SJCRH30 (cell line): ENCODE results near the gene DCLK1. TPM values are rescaled to one million over a fixed set of nuclear protein-coding genes. Genes with fewer than 3 reads are reported as not detected.

Source experiments
- DNase-seq, 2 experiments: peaks; one replicate each; pipeline ENCODE4 v3.0.0-alpha.2; 2015 to 2020
- H3K27ac ChIP-seq: fragments of 250-450 bp; sonication (Bioruptor Pico); 2 replicates; pipeline ENCODE4 v1.5.1; 2020; ENCODE audit warnings: mild to moderate bottlenecking, moderate library complexity
- H3K27me3 ChIP-seq: fragments of 250-450 bp; sonication (Bioruptor Pico); 2 replicates; pipeline ENCODE4 v1.5.1; 2020; ENCODE audit warnings: mild to moderate bottlenecking, moderate library complexity
- H3K36me3 ChIP-seq: fragments of 250-450 bp; sonication (Bioruptor Pico); 2 replicates; pipeline ENCODE4 v1.5.1; 2020; ENCODE audit warnings: mild to moderate bottlenecking, moderate library complexity
- H3K4me1 ChIP-seq: fragments of 250-450 bp; sonication (Bioruptor Pico); 2 replicates; pipeline ENCODE4 v1.5.1; 2020; ENCODE audit warnings: mild to moderate bottlenecking, moderate library complexity
- H3K4me3 ChIP-seq: fragments of 250-450 bp; sonication (Bioruptor Pico); 2 replicates; pipeline ENCODE4 v1.5.1; 2020; ENCODE audit warnings: mild to moderate bottlenecking, moderate library complexity
- H3K9me3 ChIP-seq: fragments of 250-450 bp; sonication (Bioruptor Pico); replicated peaks from 2 replicates; pipeline ENCODE4 v1.5.1; 2020; ENCODE audit warnings: mild to moderate bottlenecking, moderate library complexity
- total RNA-seq: library from RNA; depleted of rRNA; stranded (reverse); fragments of >200 nt; shearing (Covaris generic); gene quantifications from 2 replicates; pipeline ENCODE4 v1.2.3, GENCODE V29; 2014

Gene DCLK1
- total RNA-seq, 1 experiment from 2014 or later = 17.9 TPM

GRCh38 chr13:35923347-35923746 is 207.8 kb downstream of the DCLK1 start:
- H3K27me3 ChIP-seq = no peaks in the 10 kb centered on the region
- peaks cover 9% of the 10 kb centered on the region for H3K4me1 ChIP-seq
- no peaks in the 10 kb centered on the region for H3K36me3 ChIP-seq
- H3K4me3 ChIP-seq = no peak overlapping the region
- DNase-seq = peak; percentile 29 to 37
- no peaks in the 10 kb centered on the region for H3K9me3 ChIP-seq
- no peak overlapping the region for H3K27ac ChIP-seq

GRCh38 chr13:35920816-35921215 is 210.4 kb downstream of the DCLK1 start:
- peak in 1 of 2 experiments; percentile 25 for DNase-seq
- H3K27me3 ChIP-seq = no peaks in the 10 kb centered on the region
- no peak overlapping the region for H3K4me3 ChIP-seq
- peaks cover 7% of the 10 kb centered on the region; the same call in 1 of the 2 replicates for H3K4me1 ChIP-seq
- no peaks in the 10 kb centered on the region for H3K9me3 ChIP-seq
- H3K36me3 ChIP-seq = no peaks in the 10 kb centered on the region
- H3K27ac ChIP-seq = no peak overlapping the region

DNA sequence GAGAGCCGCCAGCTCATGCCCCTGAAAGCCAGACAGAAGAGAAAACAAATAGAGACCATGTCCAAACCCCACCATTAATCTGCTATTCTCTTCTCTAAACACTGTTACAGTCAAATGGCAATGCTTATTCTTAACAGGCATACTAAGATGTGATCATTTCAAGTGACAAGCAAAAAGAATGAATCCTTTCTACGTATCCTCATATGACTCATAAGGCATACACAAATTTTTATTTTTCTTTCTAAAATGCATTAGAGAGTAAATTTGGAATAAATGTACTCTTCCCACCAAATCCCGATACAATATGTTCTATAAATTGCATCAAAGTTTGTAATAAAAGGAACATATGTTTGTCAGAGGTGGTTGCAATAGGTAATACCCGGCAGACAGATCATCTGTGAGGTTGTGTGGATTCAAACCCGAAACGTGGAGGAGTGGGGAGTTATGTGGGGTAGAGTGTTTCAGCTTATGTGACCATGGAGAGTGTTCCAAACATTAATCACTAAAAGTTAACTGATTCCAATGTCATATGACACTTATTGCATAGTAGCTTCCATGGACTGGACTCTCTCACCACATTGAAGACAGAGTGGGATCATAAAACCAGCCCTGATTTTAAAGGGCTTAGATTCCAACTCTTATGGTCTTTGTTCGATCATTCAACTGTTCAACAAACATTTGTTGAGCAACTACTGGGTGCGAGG is 213.1 kb downstream of the DCLK1 start:
- no peak for DNase-seq
- Histone ChIP-seq H3K36me3 (no peaks in the 10 kb centered on the region), H3K27me3 (no peaks in the 10 kb centered on the region), H3K9me3 (no peaks in the 10 kb centered on the region), H3K4me3 (no peak overlapping the region), H3K4me1 (peaks cover 7% of the 10 kb centered on the region; the same call in 1 of the 2 replicates), H3K27ac (no peak overlapping the region)

DNA sequence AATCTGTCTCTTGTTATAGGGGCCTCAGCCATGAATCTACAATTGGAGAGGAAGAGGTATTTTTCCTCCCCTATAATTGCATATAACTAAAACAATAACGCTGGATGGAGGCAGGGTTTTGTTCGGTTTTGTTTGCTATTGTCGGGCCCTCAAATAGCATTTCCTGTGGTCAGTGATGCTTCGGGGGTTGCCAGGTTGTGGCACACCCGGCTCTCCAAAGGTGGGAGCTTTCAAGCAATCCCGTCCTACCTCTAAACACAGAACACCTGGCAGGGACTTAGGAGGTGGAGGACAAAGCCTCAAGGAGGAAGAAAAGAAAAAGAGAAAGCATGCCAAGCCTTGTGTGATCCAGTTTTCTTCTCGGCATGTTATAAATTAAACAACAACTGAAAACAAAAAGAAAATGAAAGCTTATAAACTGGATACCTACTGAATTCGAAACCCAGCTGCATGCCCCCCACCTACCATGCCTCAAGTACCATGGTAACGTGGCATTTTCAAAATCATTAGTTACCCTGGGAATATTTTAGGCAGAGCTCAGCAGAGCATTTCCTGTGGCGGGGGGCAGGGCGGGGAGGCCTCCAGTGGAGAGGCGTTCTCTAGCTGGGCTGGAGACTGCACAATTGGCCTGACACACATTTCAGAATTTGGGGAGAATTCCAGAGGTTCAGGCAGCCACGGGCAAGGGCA is 213.8 kb downstream of the DCLK1 start:
- no peak for DNase-seq
- H3K36me3 ChIP-seq = no peaks in the 10 kb centered on the region
- no peaks in the 10 kb centered on the region for H3K9me3 ChIP-seq
- no peak overlapping the region for H3K4me3 ChIP-seq
- H3K27me3 ChIP-seq = no peaks in the 10 kb centered on the region
- no peak overlapping the region for H3K27ac ChIP-seq
- H3K4me1 ChIP-seq = 0 out of 2 replicates have a peak, but pooled peaks cover under 1% of the 10 kb centered on the region

- Histone ChIP-seq H3K27me3 (no peaks in the 10 kb centered on the region), H3K4me3 (no peak overlapping the region), H3K9me3 (no peaks in the 10 kb centered on the region; the same call in 1 of the 2 replicates), H3K27ac (no peak overlapping the region), H3K4me1 (no peaks in the 10 kb centered on the region), H3K36me3 (no peaks in the 10 kb centered on the region)
- DNase-seq = no peak
Observed at GRCh38 chr13:35916146-35916545, 215.0 kb downstream of the DCLK1 start.

DNA sequence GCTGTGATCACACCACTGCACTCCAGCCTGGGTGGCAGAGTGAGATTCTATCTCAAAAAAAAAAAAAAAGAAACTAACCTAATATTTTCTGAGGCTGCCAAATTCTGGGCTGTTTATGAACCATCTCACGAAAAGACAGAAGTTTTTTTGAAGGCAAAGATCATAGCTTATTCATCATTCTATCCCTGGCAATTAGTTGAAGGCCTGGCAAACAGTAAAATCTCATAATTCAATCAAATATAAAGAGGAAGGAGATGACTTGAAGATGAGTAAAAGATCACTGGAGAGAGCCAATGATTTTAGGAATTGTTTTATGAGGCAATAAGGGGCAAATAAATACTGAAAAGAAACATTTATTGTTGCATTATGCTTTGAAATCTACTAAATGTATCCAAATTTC is 216.5 kb downstream of the DCLK1 start:
- no peak overlapping the region for H3K27ac ChIP-seq
- no peaks in the 10 kb centered on the region for H3K27me3 ChIP-seq
- H3K9me3 ChIP-seq = no peaks in the 10 kb centered on the region; the same call in 1 of the 2 replicates
- H3K4me1 ChIP-seq = no peaks in the 10 kb centered on the region
- H3K36me3 ChIP-seq = no peaks in the 10 kb centered on the region
- H3K4me3 ChIP-seq = no peak overlapping the region
- no peak for DNase-seq

DNA sequence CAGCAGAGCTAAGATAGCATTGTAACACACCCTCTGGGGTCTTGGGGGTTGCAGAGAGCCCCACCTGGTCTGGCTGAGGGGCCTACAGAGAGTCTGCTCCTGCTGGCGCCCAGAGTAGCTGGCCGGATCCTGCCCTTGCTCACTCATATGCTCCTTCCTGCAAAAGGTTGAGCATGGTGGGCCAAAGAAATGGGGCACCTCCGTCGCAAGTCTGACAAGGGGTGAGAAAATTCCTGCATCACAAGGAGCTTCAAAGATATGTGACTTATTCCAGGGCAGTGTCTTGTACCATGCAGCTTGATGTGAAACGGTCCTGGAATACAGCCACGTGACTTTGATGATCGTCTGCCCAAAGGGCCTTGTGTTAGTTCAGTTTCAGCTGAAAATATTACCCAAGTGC is 218.3 kb downstream of the DCLK1 start:
- no peak for DNase-seq
- H3K9me3 ChIP-seq = no peaks in the 10 kb centered on the region; the same call in 1 of the 2 replicates
- H3K4me3 ChIP-seq = no peak overlapping the region
- H3K27me3 ChIP-seq = no peaks in the 10 kb centered on the region
- H3K4me1 ChIP-seq = no peaks in the 10 kb centered on the region
- no peaks in the 10 kb centered on the region for H3K36me3 ChIP-seq
- H3K27ac ChIP-seq = no peak overlapping the region

- no peak overlapping the region for H3K27ac ChIP-seq
- H3K36me3 ChIP-seq = no peaks in the 10 kb centered on the region
- H3K9me3 ChIP-seq = no peaks in the 10 kb centered on the region; the same call in 1 of the 2 replicates
- no peak for DNase-seq
- H3K4me3 ChIP-seq = no peak overlapping the region
- H3K4me1 ChIP-seq = no peaks in the 10 kb centered on the region
- H3K27me3 ChIP-seq = no peaks in the 10 kb centered on the region
Observed at GRCh38 chr13:35909837-35910540, 221.2 kb downstream of the DCLK1 start.

- no peak overlapping the region for H3K4me3 ChIP-seq
- no peak for DNase-seq
- no peaks in the 10 kb centered on the region for H3K36me3 ChIP-seq
- H3K4me1 ChIP-seq = no peaks in the 10 kb centered on the region
- H3K27ac ChIP-seq = no peak overlapping the region
- H3K9me3 ChIP-seq = no peaks in the 10 kb centered on the region; the same call in 1 of the 2 replicates
- no peaks in the 10 kb centered on the region for H3K27me3 ChIP-seq
Observed at GRCh38 chr13:35909091-35909490, 222.1 kb downstream of the DCLK1 start.

DNA sequence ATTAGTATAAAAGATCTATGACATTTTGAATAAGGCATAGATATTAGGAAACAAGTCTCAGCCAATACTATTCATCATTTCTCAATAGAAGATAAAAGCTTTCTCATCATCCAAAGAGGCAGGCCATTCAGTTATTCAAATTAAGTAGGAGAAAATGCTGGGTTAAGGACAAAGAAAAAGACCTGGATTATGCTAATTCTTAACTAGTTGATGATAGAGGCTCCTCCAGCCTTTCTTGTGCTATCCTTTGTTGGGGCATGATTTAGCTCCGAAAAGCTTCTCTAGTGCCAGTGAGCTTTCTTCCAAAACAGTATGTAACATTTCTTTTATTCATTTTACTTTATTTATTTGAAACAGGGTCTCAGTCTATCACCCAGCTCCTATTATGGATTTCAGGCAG is 223.0 kb downstream of the DCLK1 start:
- Histone ChIP-seq H3K27ac (no peak overlapping the region), H3K36me3 (no peaks in the 10 kb centered on the region), H3K9me3 (no peaks in the 10 kb centered on the region; the same call in 1 of the 2 replicates), H3K4me1 (no peaks in the 10 kb centered on the region), H3K4me3 (no peak overlapping the region), H3K27me3 (no peaks in the 10 kb centered on the region)
- no peak for DNase-seq

- H3K27me3 ChIP-seq = no peaks in the 10 kb centered on the region
- no peaks in the 10 kb centered on the region for H3K36me3 ChIP-seq
- H3K4me1 ChIP-seq = no peaks in the 10 kb centered on the region
- no peak overlapping the region for H3K27ac ChIP-seq
- H3K4me3 ChIP-seq = no peak overlapping the region
- H3K9me3 ChIP-seq = no peaks in the 10 kb centered on the region; the same call in 1 of the 2 replicates
- DNase-seq = no peak
Observed at GRCh38 chr13:35906636-35907035, 224.5 kb downstream of the DCLK1 start.

- no peaks in the 10 kb centered on the region for H3K36me3 ChIP-seq
- no peak overlapping the region for H3K27ac ChIP-seq
Observed at GRCh38 chr13:35903075-35903474, 228.1 kb downstream of the DCLK1 start.

GRCh38 chr13:35898041-35898440 is 233.1 kb downstream of the DCLK1 start:
- Histone ChIP-seq H3K4me3 (no peak overlapping the region), H3K27me3 (no peaks in the 10 kb centered on the region), H3K27ac (no peak overlapping the region), H3K4me1 (no peaks in the 10 kb centered on the region), H3K9me3 (no peaks in the 10 kb centered on the region), H3K36me3 (no peaks in the 10 kb centered on the region)
- no peak for DNase-seq

More at GRCh38 chr13:35903075-35903474, 228.1 kb downstream of the DCLK1 start:
- H3K27me3 ChIP-seq = no peaks in the 10 kb centered on the region
- H3K4me1 ChIP-seq = no peaks in the 10 kb centered on the region
- no peak for DNase-seq
- no peak overlapping the region for H3K4me3 ChIP-seq
- H3K9me3 ChIP-seq = no peaks in the 10 kb centered on the region

DNA sequence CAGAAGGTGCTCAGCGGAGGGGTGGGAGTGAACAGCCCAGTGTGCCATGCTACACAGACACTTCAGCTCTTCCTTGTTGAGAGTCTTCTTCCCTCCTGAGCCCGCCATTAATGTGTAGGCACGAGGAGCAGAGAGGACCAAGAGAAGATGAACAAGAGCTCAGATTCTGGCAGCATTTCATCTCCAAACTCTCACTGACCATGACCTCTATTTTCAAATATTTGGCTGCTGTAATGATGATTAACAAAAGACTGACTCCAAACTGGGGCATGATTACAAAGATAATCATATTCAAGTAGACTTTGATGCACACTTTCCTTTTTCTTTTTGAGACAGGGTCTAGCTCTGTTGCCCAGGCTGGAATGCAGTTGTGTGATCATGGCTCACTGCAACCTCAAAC is 236.5 kb downstream of the DCLK1 start:
- Histone ChIP-seq H3K9me3 (no peaks in the 10 kb centered on the region), H3K4me1 (no peaks in the 10 kb centered on the region), H3K27ac (no peak overlapping the region), H3K4me3 (no peak overlapping the region), H3K27me3 (no peaks in the 10 kb centered on the region), H3K36me3 (no peaks in the 10 kb centered on the region)
- no peak for DNase-seq
